Neural cell (in vitro differentiated cells): ENCODE results near the gene TRPM1. TPM values are rescaled to one million over a fixed set of nuclear protein-coding genes. Genes with fewer than 3 reads are reported as not detected.

Source experiments
- H2AFZ ChIP-seq: fragments of 200-600, 300-800 bp; sonication (generic), shearing (Covaris generic); 2 replicates; pipeline ENCODE4 v1.6.0; 2014; ENCODE audit warnings: low read depth, mild to moderate bottlenecking, antibody characterized with exemption, low read length, moderate library complexity
- H3F3A ChIP-seq: fragments of 200-600 bp; shearing (Covaris generic); 2 replicates; pipeline ENCODE4 v1.6.1; 2016; ENCODE audit warnings: mild to moderate bottlenecking, moderate library complexity, mixed read lengths, antibody characterized with exemption, low read length; ENCODE audit not compliant: insufficient read depth, poor library complexity, severe bottlenecking
- H3K27ac ChIP-seq: fragments of 200-600, 300-800 bp; sonication (generic), shearing (Covaris generic); 2 replicates; pipeline ENCODE4 v1.5.1; 2014; ENCODE audit warnings: mild to moderate bottlenecking, low read length, moderate library complexity
- H3K27me3 ChIP-seq: fragments of 300-800, 200-600 bp; sonication (generic), shearing (Covaris generic); 2 replicates; pipeline ENCODE4 v1.6.0; 2014; ENCODE audit warnings: mild to moderate bottlenecking, low read depth, low read length, moderate library complexity; ENCODE audit not compliant: insufficient read depth
- H3K36me3 ChIP-seq: fragments of 300-800, 200-600 bp; sonication (generic), shearing (Covaris generic); 2 replicates; pipeline ENCODE4 v1.5.1; 2014; ENCODE audit warnings: mild to moderate bottlenecking, antibody characterized with exemption, low read length, moderate library complexity; ENCODE audit not compliant: insufficient read depth
- H3K4me2 ChIP-seq: fragments of 300-800, 200-600 bp; sonication (generic), shearing (Covaris generic); 2 replicates; pipeline ENCODE4 v1.6.0; 2014; ENCODE audit warnings: mild to moderate bottlenecking, low read length
- H3K4me3 ChIP-seq: fragments of 300-800, 200-600 bp; sonication (generic), shearing (Covaris generic); 2 replicates; pipeline ENCODE4 v1.5.1; 2014; ENCODE audit warnings: mild to moderate bottlenecking, low read length, moderate library complexity
- H3K79me2 ChIP-seq: fragments of 200-600 bp; shearing (Covaris generic); replicated peaks from 2 replicates; pipeline ENCODE4 v1.6.0; 2014; ENCODE audit warnings: mild to moderate bottlenecking, low read length, moderate library complexity; ENCODE audit not compliant: insufficient read depth
- H3K9ac ChIP-seq: fragments of 300-800, 200-600 bp; sonication (generic), shearing (Covaris generic); 2 replicates; pipeline ENCODE4 v1.6.1; 2016; ENCODE audit warnings: mild to moderate bottlenecking, low read length, mixed read lengths
- H3K9me2 ChIP-seq: fragments of 200-600 bp; shearing (Covaris generic); 2 replicates; pipeline ENCODE4 v1.6.1; 2016; ENCODE audit warnings: mild to moderate bottlenecking, low read length, mixed read lengths; ENCODE audit not compliant: insufficient read depth
- H3K9me3 ChIP-seq: fragments of 200-600, 300-800 bp; sonication (generic), shearing (Covaris generic); 2 replicates; pipeline ENCODE4 v1.6.1; 2016; ENCODE audit warnings: mild to moderate bottlenecking, mixed run types, low read length, moderate library complexity, mixed read lengths
- H4K20me1 ChIP-seq: fragments of 200-600 bp; shearing (Covaris generic); 2 replicates; pipeline ENCODE4 v1.6.1; 2016; ENCODE audit warnings: mild to moderate bottlenecking, mixed run types; ENCODE audit not compliant: insufficient read depth
- EP300 ChIP-seq: fragments of 450-650 bp; conservative IDR thresholded peaks from 2 replicates; pipeline ENCODE4 v1.6.1; 2014; ENCODE audit warnings: antibody characterized with exemption, mild to moderate bottlenecking, moderate library complexity; ENCODE audit not compliant: poor library complexity, severe bottlenecking
- EZH2 ChIP-seq: fragments of 200-600, 300-800 bp; shearing (Covaris generic), sonication (generic); IDR thresholded peaks from 2 replicates; pipeline ENCODE4 v1.6.1; 2014; ENCODE audit warnings: antibody characterized with exemption, low read length, borderline replicate concordance, mild to moderate bottlenecking; ENCODE audit not compliant: insufficient read depth, poor library complexity, severe bottlenecking
- MXI1 ChIP-seq: fragments of 450-650 bp; conservative IDR thresholded peaks from 2 replicates; pipeline ENCODE4 v1.6.1; 2014; ENCODE audit warnings: antibody characterized with exemption, mild to moderate bottlenecking; ENCODE audit not compliant: poor library complexity, severe bottlenecking
- POLR2AphosphoS5 ChIP-seq: IDR thresholded peaks from 2 replicates; pipeline ENCODE4 v1.6.1; 2012
- RAD21 ChIP-seq: fragments of 450-650 bp; conservative IDR thresholded peaks from 2 replicates; pipeline ENCODE4 v1.6.1; 2014; ENCODE audit warnings: antibody characterized with exemption, mild to moderate bottlenecking, moderate library complexity
- SMC3 ChIP-seq: fragments of 450-650 bp; conservative IDR thresholded peaks from 2 replicates; pipeline ENCODE4 v1.6.1; 2014; ENCODE audit warnings: antibody characterized with exemption, mild to moderate bottlenecking, moderate library complexity; ENCODE audit not compliant: poor library complexity
- TAF1 ChIP-seq: IDR thresholded peaks from 2 replicates; pipeline ENCODE4 v1.6.1; 2012; ENCODE audit warnings: low read depth
- polyA plus RNA-seq: library from polyadenylated mRNA; depleted of rRNA; stranded (reverse); fragments of >200 nt; gene quantifications from 2 replicates; pipeline ENCODE4 v1.2.3, GENCODE V29; 2014
- TF ChIP-seq, protein P1 (sequence below): IDR thresholded peaks from 2 replicates; pipeline ENCODE4 v1.6.1; 2012; ENCODE audit warnings: borderline replicate concordance
- TF ChIP-seq, protein P2 (sequence below): fragments of 450-650 bp; IDR thresholded peaks from 2 replicates; pipeline ENCODE4 v1.5.1; 2014; ENCODE audit warnings: antibody characterized with exemption, mild to moderate bottlenecking, moderate library complexity; ENCODE audit not compliant: poor library complexity, severe bottlenecking

Gene TRPM1
- polyA plus RNA-seq, 1 donor from 2014 or later: not detected

DNA sequence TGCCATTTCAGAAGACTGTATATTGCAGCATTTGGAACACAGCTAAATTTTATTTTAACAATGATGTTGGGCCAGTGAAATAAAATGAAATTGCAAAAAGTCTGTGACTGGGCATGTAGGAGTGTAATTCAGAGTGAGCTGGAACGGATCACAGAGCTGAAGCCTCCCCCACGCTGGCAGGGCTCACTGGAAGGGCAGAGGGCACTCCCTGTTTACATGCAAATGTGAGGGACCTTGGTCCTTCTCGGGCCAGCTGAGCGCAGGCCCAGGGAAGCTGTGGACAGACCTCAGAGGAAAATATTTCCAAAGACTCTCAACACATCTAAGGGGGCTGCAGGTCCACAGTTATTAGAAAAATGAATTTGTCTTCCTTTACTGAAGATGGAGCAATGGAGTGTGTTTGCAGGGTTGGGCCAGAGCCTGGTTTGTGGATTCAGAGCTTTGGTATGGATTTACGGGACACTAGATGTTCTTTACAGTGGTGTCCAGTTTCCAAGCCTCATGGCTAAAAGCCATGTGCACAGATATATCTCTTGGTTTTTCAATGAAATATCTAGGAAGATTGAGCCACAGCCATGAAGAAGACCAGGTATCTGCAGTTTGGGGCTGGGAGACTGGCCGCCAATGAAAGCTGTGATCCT is 32.0 kb downstream of the TRPM1 start:
- Histone ChIP-seq H3K27ac (no peak overlapping the region), H3K36me3 (no peaks in the 10 kb centered on the region), H3K79me2 (no peaks in the 10 kb centered on the region), H2AFZ (no peak overlapping the region), H3K4me3 (no peak overlapping the region), H3K4me2 (no peak overlapping the region), H3K9me2 (no peaks in the 10 kb centered on the region), H3F3A (no peaks in the 10 kb centered on the region), H3K9me3 (no peaks in the 10 kb centered on the region), H4K20me1 (no peaks in the 10 kb centered on the region), H3K9ac (no peak overlapping the region), H3K27me3 (no peaks in the 10 kb centered on the region)
- TF ChIP-seq MXI1 (no peak), SMC3 (no peak), RAD21 (no peak)
- TF ChIP-seq, protein P1, sequence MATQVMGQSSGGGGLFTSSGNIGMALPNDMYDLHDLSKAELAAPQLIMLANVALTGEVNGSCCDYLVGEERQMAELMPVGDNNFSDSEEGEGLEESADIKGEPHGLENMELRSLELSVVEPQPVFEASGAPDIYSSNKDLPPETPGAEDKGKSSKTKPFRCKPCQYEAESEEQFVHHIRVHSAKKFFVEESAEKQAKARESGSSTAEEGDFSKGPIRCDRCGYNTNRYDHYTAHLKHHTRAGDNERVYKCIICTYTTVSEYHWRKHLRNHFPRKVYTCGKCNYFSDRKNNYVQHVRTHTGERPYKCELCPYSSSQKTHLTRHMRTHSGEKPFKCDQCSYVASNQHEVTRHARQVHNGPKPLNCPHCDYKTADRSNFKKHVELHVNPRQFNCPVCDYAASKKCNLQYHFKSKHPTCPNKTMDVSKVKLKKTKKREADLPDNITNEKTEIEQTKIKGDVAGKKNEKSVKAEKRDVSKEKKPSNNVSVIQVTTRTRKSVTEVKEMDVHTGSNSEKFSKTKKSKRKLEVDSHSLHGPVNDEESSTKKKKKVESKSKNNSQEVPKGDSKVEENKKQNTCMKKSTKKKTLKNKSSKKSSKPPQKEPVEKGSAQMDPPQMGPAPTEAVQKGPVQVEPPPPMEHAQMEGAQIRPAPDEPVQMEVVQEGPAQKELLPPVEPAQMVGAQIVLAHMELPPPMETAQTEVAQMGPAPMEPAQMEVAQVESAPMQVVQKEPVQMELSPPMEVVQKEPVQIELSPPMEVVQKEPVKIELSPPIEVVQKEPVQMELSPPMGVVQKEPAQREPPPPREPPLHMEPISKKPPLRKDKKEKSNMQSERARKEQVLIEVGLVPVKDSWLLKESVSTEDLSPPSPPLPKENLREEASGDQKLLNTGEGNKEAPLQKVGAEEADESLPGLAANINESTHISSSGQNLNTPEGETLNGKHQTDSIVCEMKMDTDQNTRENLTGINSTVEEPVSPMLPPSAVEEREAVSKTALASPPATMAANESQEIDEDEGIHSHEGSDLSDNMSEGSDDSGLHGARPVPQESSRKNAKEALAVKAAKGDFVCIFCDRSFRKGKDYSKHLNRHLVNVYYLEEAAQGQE: no peak

DNA sequence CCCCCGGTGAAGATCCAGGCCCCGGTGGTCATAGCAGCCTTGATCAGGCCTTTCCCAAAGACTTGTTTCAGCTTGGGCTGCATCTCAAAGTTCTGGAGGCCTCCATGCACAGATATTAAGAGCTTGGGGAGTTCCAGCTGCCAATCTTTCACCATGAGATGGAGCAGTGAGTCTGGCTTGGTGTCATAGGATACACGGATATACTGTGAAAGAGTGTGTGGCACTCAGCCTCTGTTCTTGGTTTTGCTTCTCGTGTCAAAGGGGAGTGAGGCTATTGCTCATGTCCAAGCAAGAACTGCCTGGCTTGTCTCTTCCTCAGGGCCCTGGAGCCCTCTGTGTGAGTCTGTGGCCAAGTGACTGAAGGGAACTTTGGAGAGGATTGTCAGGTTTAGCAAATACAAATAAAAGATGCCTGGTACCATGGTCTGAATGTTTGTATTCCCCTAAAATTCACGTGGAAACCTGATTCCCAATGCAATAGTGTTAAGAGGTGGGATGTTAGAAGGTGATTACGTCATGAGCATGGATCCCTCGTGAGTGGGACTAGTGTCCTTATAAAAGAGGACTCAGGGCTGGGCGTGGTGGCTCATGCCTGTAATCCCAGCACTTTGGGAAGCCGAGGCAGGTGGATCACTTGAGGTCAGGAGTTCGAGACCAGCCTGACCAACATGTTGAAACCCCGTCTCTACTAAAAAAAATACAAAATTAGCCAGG is 33.5 kb downstream of the TRPM1 start:
- no peaks in the 10 kb centered on the region for H3F3A ChIP-seq
- TF ChIP-seq EZH2 (no peak), TAF1 (no peak), SMC3 (no peak), RAD21 (no peak), EP300 (no peak), POLR2AphosphoS5 (no peak), MXI1 (no peak)
- TF ChIP-seq, protein P1: no peak
- TF ChIP-seq, protein P2, sequence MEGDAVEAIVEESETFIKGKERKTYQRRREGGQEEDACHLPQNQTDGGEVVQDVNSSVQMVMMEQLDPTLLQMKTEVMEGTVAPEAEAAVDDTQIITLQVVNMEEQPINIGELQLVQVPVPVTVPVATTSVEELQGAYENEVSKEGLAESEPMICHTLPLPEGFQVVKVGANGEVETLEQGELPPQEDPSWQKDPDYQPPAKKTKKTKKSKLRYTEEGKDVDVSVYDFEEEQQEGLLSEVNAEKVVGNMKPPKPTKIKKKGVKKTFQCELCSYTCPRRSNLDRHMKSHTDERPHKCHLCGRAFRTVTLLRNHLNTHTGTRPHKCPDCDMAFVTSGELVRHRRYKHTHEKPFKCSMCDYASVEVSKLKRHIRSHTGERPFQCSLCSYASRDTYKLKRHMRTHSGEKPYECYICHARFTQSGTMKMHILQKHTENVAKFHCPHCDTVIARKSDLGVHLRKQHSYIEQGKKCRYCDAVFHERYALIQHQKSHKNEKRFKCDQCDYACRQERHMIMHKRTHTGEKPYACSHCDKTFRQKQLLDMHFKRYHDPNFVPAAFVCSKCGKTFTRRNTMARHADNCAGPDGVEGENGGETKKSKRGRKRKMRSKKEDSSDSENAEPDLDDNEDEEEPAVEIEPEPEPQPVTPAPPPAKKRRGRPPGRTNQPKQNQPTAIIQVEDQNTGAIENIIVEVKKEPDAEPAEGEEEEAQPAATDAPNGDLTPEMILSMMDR: no peak
- no peak overlapping the region for H3K4me3 ChIP-seq
- H3K36me3 ChIP-seq: no peaks in the 10 kb centered on the region
- H3K4me2 ChIP-seq: no peak overlapping the region
- no peaks in the 10 kb centered on the region for H3K9me3 ChIP-seq
- no peaks in the 10 kb centered on the region for H3K79me2 ChIP-seq
- H3K9me2 ChIP-seq: no peaks in the 10 kb centered on the region
- no peaks in the 10 kb centered on the region for H4K20me1 ChIP-seq
- H3K27ac ChIP-seq: no peak overlapping the region
- no peak overlapping the region for H2AFZ ChIP-seq
- no peak overlapping the region for H3K9ac ChIP-seq
- no peaks in the 10 kb centered on the region for H3K27me3 ChIP-seq
